SK-N-SH (cell line): ENCODE measurements around the gene SPINK6. TPM values are rescaled to one million over a fixed set of nuclear protein-coding genes. Genes with fewer than 3 reads are reported as not detected.

ENCODE experiments used
- CTCF ChIA-PET: fragments of 300-600, 350-600 bp; formaldehyde crosslinking; extraction: SDS; loops from one replicate; lab custom pipeline; 2021; lab: Yijun Ruan, JAX
- POLR2A ChIA-PET: fragments of 350-600 bp; sonication (Branson Sonifier 250); formaldehyde crosslinking; extraction: SDS; loops from one replicate; lab custom pipeline; 2020; ENCODE audit warnings: antibody characterized with exemption, inconsistent platforms; lab: Yijun Ruan, JAX
- DNase-seq: peaks from one replicate; pipeline ENCODE4 v3.0.0; 2012
- H2AFZ ChIP-seq: fragments of 200-600 bp; sonication (generic); 2 replicates; pipeline ENCODE4 v1.8.1; 2016; ENCODE audit warnings: antibody characterized with exemption, mild to moderate bottlenecking, low read depth
- H3F3A ChIP-seq: fragments of 200-600 bp; sonication (generic); replicated peaks from 2 replicates; pipeline ENCODE3; 2016; ENCODE audit warnings: antibody characterized with exemption, mild to moderate bottlenecking; ENCODE audit not compliant: insufficient read depth
- H3K27ac ChIP-seq, 2 experiments: fragments of 200-500 bp in 1 of 2; fragments of 200-600 bp in 1 of 2; sonication (Bioruptor generic) in 1 of 2; sonication (generic), shearing (Covaris generic) in 1 of 2; 2 replicates each; pipeline versions ENCODE4 v1.5.1 to v1.6.1; 2014 to 2016; ENCODE audit warnings: low read depth in 2 of 2, inconsistent platforms in 1 of 2, low read length in 1 of 2, mild to moderate bottlenecking in 1 of 2, mixed read lengths in 1 of 2
- H3K27me3 ChIP-seq: fragments of 200-600 bp; sonication (generic), shearing (Covaris generic); 2 replicates; pipeline ENCODE4 v1.6.1; 2016; ENCODE audit warnings: mixed run types; ENCODE audit not compliant: insufficient read depth
- H3K36me3 ChIP-seq, 2 experiments: fragments of 200-500 bp in 1 of 2; fragments of 200-600 bp in 1 of 2; sonication (Bioruptor generic) in 1 of 2; sonication (generic) in 1 of 2; replicated peaks in 1 of 2; 2 replicates each; pipeline versions ENCODE3 to v1.5.1; 2014 to 2016; ENCODE audit warnings: low read length in 1 of 2, mild to moderate bottlenecking in 1 of 2; ENCODE audit not compliant: insufficient read depth in 2 of 2, control insufficient read depth in 1 of 2
- H3K4me1 ChIP-seq, 2 experiments: fragments of 200-500 bp in 1 of 2; fragments of 200-600 bp in 1 of 2; sonication (Bioruptor generic) in 1 of 2; sonication (generic), shearing (Covaris generic) in 1 of 2; 2 replicates each; pipeline versions ENCODE4 v1.5.1 to v1.6.1; 2014 to 2016; ENCODE audit warnings: low read depth in 1 of 2, low read length in 1 of 2, mixed run types in 1 of 2; ENCODE audit not compliant: insufficient read depth in 2 of 2, control insufficient read depth in 1 of 2
- H3K4me2 ChIP-seq: fragments of 200-600 bp; sonication (generic), shearing (Covaris generic); 2 replicates; pipeline ENCODE4 v1.6.1; 2017; ENCODE audit warnings: mixed run types
- H3K4me3 ChIP-seq, 2 experiments: fragments of 200-500 bp in 1 of 2; fragments of 200-600 bp in 1 of 2; sonication (Bioruptor generic) in 1 of 2; sonication (generic), shearing (Covaris generic) in 1 of 2; 2 replicates each; pipeline versions ENCODE4 v1.5.1 to v1.8.1; 2014 to 2016; ENCODE audit warnings: low read depth in 2 of 2, inconsistent platforms in 1 of 2, low read length in 1 of 2, mild to moderate bottlenecking in 1 of 2, mixed read lengths in 1 of 2, moderate library complexity in 1 of 2
- H3K79me2 ChIP-seq: fragments of 200-600 bp; sonication (generic); 2 replicates; pipeline ENCODE4 v1.8.1; 2017; ENCODE audit warnings: mild to moderate bottlenecking; ENCODE audit not compliant: insufficient read depth
- H3K9ac ChIP-seq: fragments of 200-600 bp; sonication (generic); 2 replicates; pipeline ENCODE4 v1.6.1; 2017; ENCODE audit warnings: mixed run types
- H3K9me2 ChIP-seq: fragments of 200-600 bp; sonication (generic); 2 replicates; pipeline ENCODE4 v1.6.1; 2017; ENCODE audit warnings: mixed run types
- H3K9me3 ChIP-seq: fragments of 200-600 bp; sonication (generic); 2 replicates; pipeline ENCODE4 v1.6.1; 2017; ENCODE audit warnings: mixed run types, mild to moderate bottlenecking, moderate library complexity
- H4K20me1 ChIP-seq: fragments of 200-600 bp; sonication (generic); 2 replicates; pipeline ENCODE4 v1.6.1; 2017; ENCODE audit warnings: mild to moderate bottlenecking, mixed run types; ENCODE audit not compliant: insufficient read depth
- FOSL2 ChIP-seq: IDR thresholded peaks from 2 replicates; pipeline ENCODE4 v1.4.0; 2012; ENCODE audit warnings: low read depth, mild to moderate bottlenecking, moderate library complexity, borderline replicate concordance
- FOXM1 ChIP-seq: IDR thresholded peaks from 2 replicates; pipeline ENCODE4 v1.4.0; 2012; ENCODE audit warnings: low read depth, mild to moderate bottlenecking
- GABPA ChIP-seq: IDR thresholded peaks from 2 replicates; pipeline ENCODE4 v1.4.0; 2012; ENCODE audit warnings: low read depth, mild to moderate bottlenecking
- MAX ChIP-seq: IDR thresholded peaks from 2 replicates; pipeline ENCODE4 v1.4.0; 2012; ENCODE audit warnings: low read depth
- NRF1 ChIP-seq: IDR thresholded peaks from 2 replicates; pipeline ENCODE4 v1.6.1; 2012; ENCODE audit warnings: low read depth, mild to moderate bottlenecking, low read length
- PBX3 ChIP-seq: IDR thresholded peaks from 2 replicates; pipeline ENCODE4; 2012
- REST ChIP-seq: IDR thresholded peaks from 2 replicates; pipeline ENCODE4 v1.6.1; 2012; ENCODE audit warnings: mild to moderate bottlenecking, low read depth, low read length, moderate library complexity
- TAF1 ChIP-seq: IDR thresholded peaks from 2 replicates; pipeline ENCODE4 v1.6.1; 2012; ENCODE audit warnings: low read depth, mild to moderate bottlenecking, low read length, moderate library complexity, borderline replicate concordance
- TEAD4 ChIP-seq: IDR thresholded peaks from 2 replicates; pipeline ENCODE4 v1.4.0; 2012; ENCODE audit warnings: mild to moderate bottlenecking, borderline replicate concordance; ENCODE audit not compliant: insufficient read depth
- YY1 ChIP-seq: IDR thresholded peaks from 2 replicates; pipeline ENCODE4 v1.4.0; 2012; ENCODE audit warnings: low read depth, mild to moderate bottlenecking
- WGBS: methylation state at CpG from one replicate; pipeline ENCODE4 v1.1.6; 2017; ENCODE audit warnings: low lambda C conversion rate; 5-methylcytosine and 5-hydroxymethylcytosine counted together
- polyA plus RNA-seq, 3 experiments: library from polyadenylated mRNA; depleted of rRNA; stranded (reverse); fragments of >200 nt; gene quantifications; 2 replicates each; pipeline ENCODE4 v1.2.3, GENCODE V29; 2012

Gene SPINK6
- polyA plus RNA-seq, 1 of the 3 experiments (the other 2 are of a cell fraction), result not detected

- Histone ChIP-seq H3K9ac (no peak overlapping the region), H3K9me2 (no peaks in the 10 kb centered on the region), H3K4me1 (no peaks in the 10 kb centered on the region), H3K79me2 (no peaks in the 10 kb centered on the region), H3K27me3 (no peaks in the 10 kb centered on the region), H3K27ac (no peak overlapping the region), H3K36me3 (no peaks in the 10 kb centered on the region), H3F3A (no peaks in the 10 kb centered on the region), H3K9me3 (no peaks in the 10 kb centered on the region), H2AFZ (no peak overlapping the region), H4K20me1 (no peaks in the 10 kb centered on the region), H3K4me3 (no peak overlapping the region), H3K4me2 (no peak overlapping the region)
- POLR2A ChIA-PET, result no interaction called here
- CTCF ChIA-PET, result interaction anchor here (0.7 to 1.0 kb wide), 2 partner anchors 23 to 613 kb away, joined by 3 read pairs; no protein-coding TSS in a partner anchor
- no peak for DNase-seq
- TF ChIP-seq MAX, result no peak
- no peak for TF ChIP-seq NRF1
- WGBS, result 3% methylated on average over 1 of the region's 1 CpG
Observed at GRCh38 chr5:148156609-148157008, 46.2 kb upstream of the SPINK6 start.

GRCh38 chr5:148162038-148162437, 40.8 kb upstream of the SPINK6 start:
- WGBS, result 60% methylated on average over 1 of the region's 1 CpG
- no peaks in the 10 kb centered on the region for H3K9me3 ChIP-seq
- no peaks in the 10 kb centered on the region for H3K4me1 ChIP-seq
- H3K36me3 ChIP-seq, result no peaks in the 10 kb centered on the region
- H3K4me3 ChIP-seq, result no peak overlapping the region
- ChIA-PET POLR2A (no interaction called here), CTCF (interaction anchor here (0.9 kb wide), 1 partner anchor 18 kb away, joined by 3 read pairs; no protein-coding TSS in a partner anchor)
- no peak overlapping the region for H3K4me2 ChIP-seq
- no peaks in the 10 kb centered on the region for H4K20me1 ChIP-seq
- no peaks in the 10 kb centered on the region for H3K79me2 ChIP-seq
- no peak for DNase-seq
- TF ChIP-seq FOXM1 (no peak), REST (no peak), TEAD4 (no peak), FOSL2 (no peak), TAF1 (no peak), YY1 (no peak), GABPA (no peak), PBX3 (no peak)
- H3K9me2 ChIP-seq, result no peaks in the 10 kb centered on the region
- no peak overlapping the region for H3K9ac ChIP-seq
- no peaks in the 10 kb centered on the region for H3F3A ChIP-seq
- H3K27ac ChIP-seq, result no peak overlapping the region
- H3K27me3 ChIP-seq, result no peaks in the 10 kb centered on the region
- no peak overlapping the region for H2AFZ ChIP-seq
